Spleen (tissue), 7 donors: ENCODE results near the gene EPAS1.

Experiments used
- CTCF ChIP-seq, 11 experiments: fragments of 200-600 bp in 7 of 11; fragments of 450-650 bp in 4 of 11; sonication (generic) in 4 of 11; IDR thresholded peaks in 8 of 11; conservative IDR thresholded peaks in 3 of 11; 1 replicate in 7 of 11; 2 replicates in 4 of 11; pipeline versions ENCODE4 v1.4.0 to v1.8.0; 2016 to 2021; ENCODE audit warnings: antibody characterized with exemption in 11 of 11, inconsistent platforms in 4 of 11, mild to moderate bottlenecking in 1 of 11
- POLR2A ChIP-seq, 3 donors: fragments of 450-650 bp; IDR thresholded peaks; one replicate each; pipeline ENCODE4 v1.5.1; 2017; ENCODE audit warnings: antibody characterized with exemption in 3 of 3, mild to moderate bottlenecking in 1 of 3
- POLR2AphosphoS5 ChIP-seq, 3 donors: sonication (generic); formaldehyde crosslinking; IDR thresholded peaks; one replicate each; pipeline ENCODE4 v1.5.1; 2017; ENCODE audit warnings: antibody characterized with exemption in 3 of 3
- donor health status: DM: no; HTN: no; CAD: no; lungs with moderate emphysema.
- donor health status: DM: no; HTN: no; CAD: no.
- donor health status: DM: no; HTN: no; CAD: no.

GRCh38 chr2:46434851-46435273, 137.7 kb downstream of the EPAS1 start:
- TF ChIP-seq POLR2A (IDR thresholded peaks at IDR 0.05) (no peak), CTCF (IDR thresholded peaks at IDR 0.05 in 8 of 11, conservative IDR thresholded peaks at IDR 0.05 in 3 of 11) (no peak), POLR2AphosphoS5 (IDR thresholded peaks at IDR 0.05) (no peak)
